GM20431 (cell line): ENCODE results near the gene MC4R.
"Not testable (repeated sequence)": the region's sequence is repeated elsewhere in the genome, so short reads cannot be mapped to it uniquely, and the experiment has no call there.

Experiments used
- in situ Hi-C: fragments of 300-500 bp; cut with MseI, MboI; formaldehyde crosslinking; loops from one replicate; pipeline ENCODE4 v1.15.0; 2020; ENCODE audit warnings: low sequenced_read_pairs; ENCODE audit not compliant: unreplicated experiment

MC4R gene

DNA sequence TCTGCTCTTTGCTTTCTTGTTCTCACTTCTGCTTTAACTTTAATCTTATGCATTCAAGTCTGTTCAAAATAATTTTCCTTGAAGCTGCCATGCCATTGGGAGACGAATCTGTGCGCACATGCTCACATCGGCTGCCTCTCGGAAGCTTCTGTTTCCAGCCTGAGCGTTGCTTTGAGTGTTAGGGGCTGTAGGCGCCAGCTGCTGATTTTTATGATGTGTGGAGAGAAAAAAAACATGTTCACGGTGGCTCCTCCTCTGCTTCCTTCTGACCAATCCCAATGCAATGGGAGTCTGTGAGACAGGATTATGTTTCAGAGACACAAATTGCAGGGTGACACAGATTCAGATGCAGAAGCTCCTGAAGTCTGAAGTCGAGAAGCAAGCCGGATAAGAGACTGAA, at the start of gene MC4R:
Gene MC4R (minus strand): TSS at position 180 of the 400 bp plus-strand sequence. CDS start 426 bp downstream, outside the sequence.
- in situ Hi-C loops, result no loop called here

GRCh38 chr18:60422306-60422705, 49.7 kb upstream of the MC4R start:
- in situ Hi-C loops, result not testable (repeated sequence)

DNA sequence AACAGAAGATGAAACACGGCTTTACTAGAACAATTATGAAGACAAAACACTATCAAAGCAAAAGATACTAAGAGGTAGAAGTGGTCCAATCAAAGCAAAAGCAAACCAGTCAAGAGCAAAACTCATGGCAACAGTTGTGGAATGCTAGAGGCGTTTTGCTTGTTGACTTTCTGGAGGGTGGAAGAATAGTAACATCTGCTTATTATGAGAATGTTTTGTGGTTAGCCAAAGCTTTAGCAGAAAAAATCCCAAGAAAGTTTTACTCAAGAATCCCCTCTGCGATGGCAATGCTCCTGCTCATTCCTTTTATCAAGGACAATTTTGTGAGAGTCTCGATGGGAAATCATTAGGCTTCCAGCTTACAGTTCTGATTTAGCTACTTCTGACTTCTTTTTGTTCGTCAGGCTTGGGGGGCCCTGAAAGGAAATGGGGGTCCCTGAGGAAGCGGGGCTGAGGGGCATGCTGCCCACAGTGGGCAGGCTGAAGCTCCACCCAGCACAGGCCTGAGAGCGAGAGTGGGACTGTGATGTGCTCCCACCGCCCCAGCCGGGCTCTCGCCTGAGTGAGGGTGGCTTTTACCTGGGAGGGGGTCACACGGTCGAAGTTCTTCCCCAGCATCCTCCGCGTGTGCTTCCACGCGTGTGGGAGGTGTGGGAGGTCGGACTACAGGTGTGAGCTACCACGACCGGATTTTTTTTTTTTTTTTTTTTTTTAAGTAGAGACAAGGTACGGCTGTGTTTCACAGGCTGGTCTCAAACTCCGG, 49.0 kb upstream of the MC4R start:
- in situ Hi-C loops, result no loop called here

DNA sequence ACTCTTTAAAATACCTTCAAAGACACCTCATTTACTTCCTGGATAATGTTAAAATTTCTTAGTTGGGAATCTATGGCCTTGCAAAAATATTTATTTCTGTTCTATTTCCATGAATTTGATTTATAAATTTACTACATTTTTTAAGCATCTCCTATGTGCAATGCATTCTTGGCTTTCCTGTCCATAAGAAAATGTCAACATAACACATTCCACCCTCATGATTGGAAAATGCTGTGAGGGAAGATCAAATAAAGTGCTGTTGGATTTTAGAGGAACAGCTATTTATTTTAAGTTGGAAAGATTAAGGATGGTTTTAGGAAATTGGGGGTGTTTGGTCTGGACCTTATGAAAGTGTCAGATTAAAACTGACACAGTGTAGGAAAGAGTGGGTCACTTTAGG, 45.4 kb upstream of the MC4R start:
- in situ Hi-C loops, result no loop called here

DNA sequence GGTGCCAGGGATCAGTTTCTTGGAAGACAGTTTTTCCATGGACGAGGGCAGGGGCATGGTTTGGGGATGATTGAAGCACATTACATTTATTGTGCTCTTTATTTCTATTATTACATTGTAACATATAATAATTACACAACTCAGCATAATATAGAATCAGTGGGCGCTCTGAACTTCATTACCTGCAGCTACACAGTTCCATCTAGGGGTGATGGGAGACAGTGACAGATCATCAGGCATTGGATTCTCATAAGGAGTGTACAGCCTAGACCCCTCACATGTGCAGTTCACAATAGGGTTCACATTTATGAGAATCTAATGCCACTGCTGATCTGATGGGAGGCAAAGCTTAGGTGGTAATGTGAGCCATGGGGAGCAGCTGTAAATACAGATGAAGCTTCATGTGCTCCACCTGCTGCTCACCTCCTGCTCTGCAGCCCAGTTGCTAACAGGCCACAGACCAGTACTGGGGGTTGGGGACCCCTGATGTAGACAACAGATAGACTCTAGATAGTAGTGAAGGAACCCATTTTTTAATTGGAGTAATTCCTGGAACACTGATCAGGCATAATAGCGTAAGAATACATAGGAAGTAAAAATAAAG, 41.5 kb upstream of the MC4R start:
- in situ Hi-C loops, result no loop called here

GRCh38 chr18:60411715-60412114, 39.1 kb upstream of the MC4R start:
- in situ Hi-C loops, result no loop called here

- in situ Hi-C loops, result no loop called here
Measured at GRCh38 chr18:60406721-60407120, 34.1 kb upstream of the MC4R start.

DNA sequence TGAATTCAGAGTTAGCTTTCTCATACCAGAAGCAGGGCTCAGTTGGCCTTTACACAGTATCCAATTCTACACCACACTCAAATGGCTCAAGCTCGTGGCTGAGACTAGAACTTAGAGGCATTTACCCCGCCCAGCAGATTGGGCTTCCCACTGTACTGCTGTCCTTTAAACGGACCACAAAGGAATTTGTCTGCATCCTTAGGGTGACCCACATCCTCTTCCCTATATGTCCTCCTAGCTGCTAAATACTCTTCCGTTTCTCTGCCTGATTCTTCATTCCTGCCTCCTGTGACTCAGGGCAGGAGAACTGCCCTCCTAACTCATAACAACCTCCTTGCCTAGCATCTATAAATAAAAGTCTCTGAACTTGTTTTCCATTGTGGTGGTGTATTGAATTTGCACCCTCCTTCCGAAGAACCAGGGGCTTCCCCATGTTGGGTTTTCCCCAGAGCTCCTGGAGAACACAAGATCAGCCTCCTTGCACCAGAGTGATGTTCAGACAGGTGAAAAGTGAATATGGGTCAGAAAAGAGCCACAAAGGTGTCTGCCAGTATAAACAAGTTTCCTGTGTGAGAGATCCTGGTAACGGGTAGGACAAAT, 32.0 kb upstream of the MC4R start:
- in situ Hi-C loops, result no loop called here

GRCh38 chr18:60401346-60401745, 28.8 kb upstream of the MC4R start:
- in situ Hi-C loops, result no loop called here

GRCh38 chr18:60391571-60392226, 19.1 kb upstream of the MC4R start:
- in situ Hi-C loops, result no loop called here

DNA sequence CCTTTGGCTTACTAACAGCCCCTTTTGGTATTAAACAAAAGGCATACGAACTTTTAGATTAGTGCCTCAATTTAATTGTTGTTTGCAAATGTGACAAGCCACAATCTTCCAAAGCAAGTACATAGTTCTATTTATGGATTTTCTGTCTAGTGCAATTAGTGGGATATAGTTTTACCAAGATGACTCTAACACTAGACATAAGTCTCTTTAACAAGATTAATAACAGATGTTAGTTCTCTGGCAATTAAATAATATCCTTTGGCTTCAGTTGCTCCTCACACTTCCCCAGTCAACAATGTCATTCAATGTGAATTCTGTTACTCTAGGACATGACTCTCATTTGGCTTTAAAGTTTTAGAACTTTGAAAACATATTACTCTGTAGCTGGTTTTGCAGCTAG, 16.7 kb upstream of the MC4R start:
- in situ Hi-C loops, result no loop called here

- in situ Hi-C loops, result no loop called here
Measured at GRCh38 chr18:60385693-60386092, 13.1 kb upstream of the MC4R start.

DNA sequence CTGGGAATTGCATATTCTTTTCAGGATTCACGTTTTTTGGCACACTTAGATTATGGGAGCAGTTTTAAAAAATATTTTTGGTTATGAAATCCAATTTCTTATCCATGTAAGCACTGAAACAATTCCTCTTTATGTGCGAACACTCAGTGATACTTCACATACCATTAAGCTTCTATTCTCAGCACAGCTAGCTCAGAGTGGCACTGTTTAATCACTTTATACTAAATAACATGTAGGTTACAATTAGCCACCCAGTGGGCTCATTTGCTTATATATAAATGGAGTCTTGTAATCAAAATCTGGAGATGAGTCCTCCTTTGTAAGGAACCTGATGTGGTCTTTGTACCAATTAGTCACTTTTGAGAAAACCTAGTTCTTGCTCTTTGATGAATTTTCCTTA, 11.3 kb upstream of the MC4R start:
- in situ Hi-C loops, result no loop called here

DNA sequence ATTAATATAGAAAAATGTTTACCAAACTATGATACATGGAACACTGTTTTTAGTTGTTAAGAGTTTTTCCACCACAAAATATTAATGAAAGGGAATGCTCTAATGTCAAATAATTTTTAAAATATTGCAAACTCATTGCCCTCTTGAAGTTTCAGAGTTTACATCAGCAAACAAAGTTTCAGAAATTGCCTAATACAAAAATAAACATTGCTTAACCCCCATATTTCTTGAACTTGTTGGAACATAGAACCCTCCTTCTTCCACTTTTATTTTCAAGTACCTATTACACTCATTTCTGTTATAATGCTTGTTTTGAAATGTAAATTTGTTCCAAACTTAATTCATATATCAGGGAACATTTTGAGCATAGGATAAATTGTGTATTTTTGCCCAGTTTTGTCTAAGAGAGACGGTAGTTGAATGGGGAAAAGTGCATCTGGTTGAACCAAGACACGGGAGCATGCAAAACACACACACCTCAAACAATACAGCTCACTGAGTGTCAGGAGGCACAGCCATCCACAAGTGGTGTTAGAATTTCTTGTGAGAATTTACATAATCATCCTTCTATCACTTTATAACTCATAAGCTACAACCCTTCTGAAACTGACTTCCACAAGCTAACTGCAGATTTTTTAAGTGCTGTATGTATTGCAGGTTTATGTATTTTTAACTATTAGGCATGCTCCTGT, 5.3 kb upstream of the MC4R start:
- in situ Hi-C loops, result no loop called here

- in situ Hi-C loops, result no loop called here
Measured at GRCh38 chr18:60372132-60372531, 443 bp downstream of the MC4R start.

GRCh38 chr18:60358516-60358915, 14.1 kb downstream of the MC4R start:
- in situ Hi-C loops, result no loop called here

- in situ Hi-C loops, result no loop called here
Measured at GRCh38 chr18:60350941-60351340, 21.6 kb downstream of the MC4R start.

GRCh38 chr18:60350150-60350549, 22.4 kb downstream of the MC4R start:
- in situ Hi-C loops, result no loop called here

GRCh38 chr18:60347526-60348045, 25.0 kb downstream of the MC4R start:
- in situ Hi-C loops, result no loop called here

GRCh38 chr18:60339018-60339417, 33.6 kb downstream of the MC4R start:
- in situ Hi-C loops, result no loop called here
